Measurements from ENCODE around the gene PDE6G. TPM values are rescaled to one million over a fixed set of nuclear protein-coding genes. Genes with fewer than 3 reads are reported as not detected.

Gene PDE6G
- total and polyA plus RNA-seq, 2 of the 4 experiments (the other 2 are of a cell fraction), result 2.7 TPM; not detected in 1

GRCh38 chr17:81651692-81652091, 4.7 kb downstream of the PDE6G start:
- ChIA-PET CTCF (no interaction called here), POLR2A (ENCODE audit: unreplicated experiment) (no interaction called here)
- Histone ChIP-seq H3K18ac (ENCODE audit: low read depth, low read length) (no peak overlapping the region), H3K9ac (ENCODE audit: low read depth, low read length) (no peak overlapping the region), H2AFZ (replicated peaks; ENCODE audit: low read length, poor library complexity) (peak overlapping the region; percentile 89), H3K27me3 (ENCODE audit: control insufficient read depth, insufficient read depth, low read length) (peaks cover 19% of the 10 kb centered on the region), H4K5ac (ENCODE audit: low read depth, low read length) (no peak overlapping the region), H3K23ac (ENCODE audit: low read depth, low read length) (no peak overlapping the region), H2BK20ac (ENCODE audit: low read depth, low read length) (no peak overlapping the region), H3K56ac (ENCODE audit: extremely low read depth, insufficient read depth, low read length) (no peak overlapping the region), H2BK120ac (ENCODE audit: low read depth, low read length) (peak overlapping the region; percentile 91; the same call in 1 of the 2 replicates), H4K91ac (ENCODE audit: insufficient read depth, low read depth, low read length) (peak overlapping the region; percentile 90; the same call in 1 of the 2 replicates), H3K4me1 (ENCODE audit: control insufficient read depth, insufficient read depth, low read length) (peaks cover 6% of the 10 kb centered on the region), H3K4me3 (ENCODE audit: insufficient read depth, low read depth, low read length) (no peak overlapping the region), H3K4ac (ENCODE audit: low read depth, low read length) (peak overlapping the region; percentile 87), H3K36me3 (ENCODE audit: control insufficient read depth, insufficient read depth, low read length) (no peaks in the 10 kb centered on the region), H3K79me1 (ENCODE audit: low read depth in 1 of 2, low read length in 2 of 2) (no peaks in the 10 kb centered on the region; a peak in 1 of 4 replicates), H3K9me1 (ENCODE audit: insufficient read depth, low read length) (peaks cover 12% of the 10 kb centered on the region), H4K20me1 (ENCODE audit: insufficient read depth, low read length) (peaks cover 3% of the 10 kb centered on the region; the same call in 1 of the 2 replicates), H3K27ac (ENCODE audit: insufficient read depth, low read length) (no peak overlapping the region), H2BK15ac (ENCODE audit: low read depth, low read length) (no peak overlapping the region), H3K4me2 (ENCODE audit: low read depth, low read length) (no peak overlapping the region), H3K14ac (replicated peaks; ENCODE audit: low read depth, low read length) (no peak overlapping the region), H3K9me3 (ENCODE audit: control insufficient read depth, insufficient read depth, low read length) (peaks cover 8% of the 10 kb centered on the region; the same call in 1 of the 2 replicates), H2AK9ac (replicated peaks; ENCODE audit: low read depth, low read length, poor library complexity) (peak overlapping the region; percentile 96), H2BK5ac (ENCODE audit: low read depth, low read length, poor library complexity, severe bottlenecking) (peak overlapping the region; percentile 74), H4K8ac (ENCODE audit: low read depth in 2 of 2, low read length in 2 of 2) (peak overlapping the region in 1 of 2 experiments; percentile 69; a peak in 3 of 4 replicates), H2AK5ac (ENCODE audit: low read depth, low read length) (peak overlapping the region; percentile 95)
- peak; percentile 91 for ATAC-seq (ENCODE audit: low read depth)
- TF ChIP-seq CHD1 (IDR thresholded peaks at IDR 0.05; ENCODE audit: low read depth, low read length), result no peak
- no peak for TF ChIP-seq MXI1 (IDR thresholded peaks at IDR 0.05; ENCODE audit: borderline replicate concordance, low read depth, low read length)
- TF ChIP-seq FOS (IDR thresholded peaks at IDR 0.05; ENCODE audit: low read depth, low read length), result no peak
- TF ChIP-seq RCOR1 (IDR thresholded peaks at IDR 0.05; ENCODE audit: insufficient replicate concordance, low read length), result peak; percentile 56
- no peak for TF ChIP-seq MAFK (IDR thresholded peaks at IDR 0.05; ENCODE audit: low read depth, low read length)
- TF ChIP-seq BHLHE40 (IDR thresholded peaks at IDR 0.05; ENCODE audit: low read depth, low read length), result no peak
- no peak for TF ChIP-seq RAD21 (IDR thresholded peaks at IDR 0.05; ENCODE audit: low read length)
- TF ChIP-seq POLR2A (IDR thresholded peaks at IDR 0.05; ENCODE audit: low read depth, low read length), result no peak
- no peak for TF ChIP-seq CTCF (conservative IDR thresholded peaks at IDR 0.05; ENCODE audit: low read depth, low read length)
- TF ChIP-seq NFE2L2 (IDR thresholded peaks at IDR 0.05; ENCODE audit: low read depth, low read length), result no peak
- TF ChIP-seq MAZ (IDR thresholded peaks at IDR 0.05; ENCODE audit: borderline replicate concordance, low read depth, low read length), result peak; percentile 51; the same call in 1 of the 2 replicates
- no peak for TF ChIP-seq CEBPB (IDR thresholded peaks at IDR 0.05; ENCODE audit: low read depth, low read length)
- 96% methylated on average over 4 of the region's 10 CpGs; no CpG with 5 or more reads in 1 of the 2 experiments for WGBS, 2 experiments (ENCODE audit: extremely low coverage in 2 of 2, insufficient read length in 1 of 2)
- intact Hi-C loops (cut with micrococcal nuclease), result no loop called here
- peak; percentile 93 for DNase-seq
- dilution Hi-C loops (cut with HindIII; ENCODE audit: low sequenced_read_pairs, unreplicated experiment), result no loop called here
- no TSS peak for BruUV-seq (replicated peaks)
- in situ Hi-C loops (cut with MboI; ENCODE audit: low sequenced_read_pairs), result no loop called here
